ENCODE measurements around the gene TRIAP1. TPM values are rescaled to one million over a fixed set of nuclear protein-coding genes. Genes with fewer than 3 reads are reported as not detected.

The TRIAP1 gene
- total and polyA plus RNA-seq, 2 donors (not counting 3 experiments of a cell fraction or from before 2014, with no cell fraction given), result 26.1 to 46.0 TPM

DNA sequence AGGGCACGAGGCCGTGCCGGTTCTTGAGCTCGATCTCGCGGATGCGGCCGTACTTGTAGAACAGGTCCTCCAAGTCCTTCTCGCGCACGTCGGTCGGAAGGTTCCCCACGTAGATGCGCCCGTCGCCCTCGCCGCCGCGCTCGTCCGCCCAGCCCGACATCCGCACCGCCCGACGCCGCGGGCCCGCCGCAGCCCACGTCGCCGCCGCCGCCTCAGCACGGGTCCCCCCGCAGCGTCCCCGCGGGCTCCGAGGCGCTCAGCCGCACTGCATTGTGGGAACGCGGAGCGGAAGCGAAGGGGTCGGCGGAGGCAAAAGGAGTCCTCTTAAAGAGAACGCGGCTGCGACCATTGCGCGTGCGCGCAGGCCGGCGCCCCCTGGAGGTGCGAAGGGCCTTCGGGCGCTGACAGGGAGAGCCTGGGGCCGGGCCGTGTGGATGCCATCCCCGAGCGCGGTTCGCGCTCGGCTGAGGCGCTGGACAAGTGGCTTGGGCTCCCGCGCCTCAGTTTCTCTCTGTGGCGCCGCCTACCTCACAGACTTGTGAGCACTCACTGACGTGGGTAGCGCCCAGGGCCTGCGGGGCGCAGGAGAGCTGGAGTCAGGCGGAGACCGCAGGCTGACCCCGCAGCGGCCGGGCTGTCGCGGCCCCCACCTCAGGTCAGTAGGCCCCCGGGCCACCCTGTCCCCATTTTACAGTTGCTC, 23.4 kb upstream of the TRIAP1 start, which contains the start of gene SRSF9:
Gene SRSF9, minus strand, starts transcription at position 299 of the 700 bp plus-strand sequence. Its CDS starts 139 bp downstream, at position 160.
- H3K79me2 ChIP-seq (ENCODE audit: control insufficient read depth, insufficient read depth, low read length), result peaks cover 49% of the 10 kb centered on the region
- H3K4me1 ChIP-seq (ENCODE audit: control insufficient read depth, extremely low read depth, insufficient read depth, low read length), result peaks cover 5% of the 10 kb centered on the region
- DNase-seq (ENCODE audit: low read depth, low spot score), result peak; percentile 96
- peak within 1 kb of the TSS; percentile 68 for H2AFZ ChIP-seq (ENCODE audit: low read depth, low read length)
- no TSS peak for BruUV-seq (replicated peaks)
- H3K4me3 ChIP-seq (replicated peaks in 1 of 3; ENCODE audit: insufficient read depth in 1 of 3, low read depth in 1 of 3, low read length in 3 of 3), result peak within 1 kb of the TSS; percentile 54 to 90 (median 78)
- ChIA-PET CTCF (interaction anchor here (1.0 to 3.9 kb wide), 3 partner anchors 21 to 27 kb away, joined by 3 to 29 read pairs (median 5); partner anchors contain the start of gene DYNLL1), POLR2A (interaction anchor here (0.6 to 2.8 kb wide), 3 partner anchors 11 to 112 kb away, joined by 4 to 24 read pairs (median 5); partner anchors contain the start of genes DYNLL1 and POP5)
- no peaks in the 10 kb centered on the region for H3K9me3 ChIP-seq (replicated peaks; ENCODE audit: control insufficient read depth, insufficient read depth, low read length)
- H3K9ac ChIP-seq (replicated peaks; ENCODE audit: extremely low read depth, insufficient read depth, low read length), result peak within 1 kb of the TSS; percentile 76
- peaks cover 2% of the 10 kb centered on the region for H4K20me1 ChIP-seq (replicated peaks; ENCODE audit: control insufficient read depth, extremely low read depth, insufficient read depth, low read length)
- dilution Hi-C loops (cut with MboI; ENCODE audit: extremely low pct_ligation_motif_present, low sequenced_read_pairs), result no loop called here
- H3K9me1 ChIP-seq (replicated peaks; ENCODE audit: control insufficient read depth, extremely low read depth, insufficient read depth, low read length), result no peaks in the 10 kb centered on the region
- peak within 1 kb of the TSS; percentile 46 for H3K4me2 ChIP-seq (ENCODE audit: insufficient read depth, low read length)
- FAIRE-seq, result peak; percentile 93
- TF ChIP-seq EZH2 (IDR thresholded peaks at IDR 0.05; ENCODE audit: borderline replicate concordance, low read depth, low read length, severe bottlenecking) (no peak), GATA2 (IDR thresholded peaks at IDR 0.05; ENCODE audit: insufficient read depth, insufficient read length, low read depth, low read length) (no peak), JUN (IDR thresholded peaks at IDR 0.05; ENCODE audit: borderline replicate concordance, insufficient read depth, insufficient read length, low read depth) (no peak), MYC (IDR thresholded peaks at IDR 0.05; ENCODE audit: low read depth, low read length) (no peak), FOS (IDR thresholded peaks at IDR 0.05; ENCODE audit: borderline replicate concordance, insufficient read depth, low read length) (no peak), POLR2A (IDR thresholded peaks at IDR 0.05; ENCODE audit: low read depth, low read length) (peak; percentile 87), POLR2AphosphoS5 (IDR thresholded peaks at IDR 0.05; ENCODE audit: insufficient read depth, low read depth, low read length) (peak; percentile 81)
- TF ChIP-seq, protein P1, sequence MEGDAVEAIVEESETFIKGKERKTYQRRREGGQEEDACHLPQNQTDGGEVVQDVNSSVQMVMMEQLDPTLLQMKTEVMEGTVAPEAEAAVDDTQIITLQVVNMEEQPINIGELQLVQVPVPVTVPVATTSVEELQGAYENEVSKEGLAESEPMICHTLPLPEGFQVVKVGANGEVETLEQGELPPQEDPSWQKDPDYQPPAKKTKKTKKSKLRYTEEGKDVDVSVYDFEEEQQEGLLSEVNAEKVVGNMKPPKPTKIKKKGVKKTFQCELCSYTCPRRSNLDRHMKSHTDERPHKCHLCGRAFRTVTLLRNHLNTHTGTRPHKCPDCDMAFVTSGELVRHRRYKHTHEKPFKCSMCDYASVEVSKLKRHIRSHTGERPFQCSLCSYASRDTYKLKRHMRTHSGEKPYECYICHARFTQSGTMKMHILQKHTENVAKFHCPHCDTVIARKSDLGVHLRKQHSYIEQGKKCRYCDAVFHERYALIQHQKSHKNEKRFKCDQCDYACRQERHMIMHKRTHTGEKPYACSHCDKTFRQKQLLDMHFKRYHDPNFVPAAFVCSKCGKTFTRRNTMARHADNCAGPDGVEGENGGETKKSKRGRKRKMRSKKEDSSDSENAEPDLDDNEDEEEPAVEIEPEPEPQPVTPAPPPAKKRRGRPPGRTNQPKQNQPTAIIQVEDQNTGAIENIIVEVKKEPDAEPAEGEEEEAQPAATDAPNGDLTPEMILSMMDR (IDR thresholded peaks at IDR 0.05; ENCODE audit: extremely low read depth in 1 of 2, insufficient read depth in 1 of 2, low read depth in 1 of 2, low read length in 2 of 2), result peak; percentile 96 to 99
- TF ChIP-seq, protein P2, sequence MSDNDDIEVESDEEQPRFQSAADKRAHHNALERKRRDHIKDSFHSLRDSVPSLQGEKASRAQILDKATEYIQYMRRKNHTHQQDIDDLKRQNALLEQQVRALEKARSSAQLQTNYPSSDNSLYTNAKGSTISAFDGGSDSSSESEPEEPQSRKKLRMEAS (IDR thresholded peaks at IDR 0.05; ENCODE audit: insufficient read depth, insufficient read length), result peak; percentile 11
- intact Hi-C loops (cut with micrococcal nuclease), result loop anchor here (1.0 to 2.0 kb wide), 2 partner anchors 26 to 59 kb away; partner anchors contain the start of gene COQ5
- no peaks in the 10 kb centered on the region for H3K27me3 ChIP-seq (ENCODE audit: control insufficient read depth in 2 of 2, insufficient read depth in 2 of 2, low read length in 2 of 2)
- peaks cover 7% of the 10 kb centered on the region in 2 experiments for H3K36me3 ChIP-seq (ENCODE audit: control insufficient read depth in 2 of 2, extremely low read depth in 1 of 2, insufficient read depth in 2 of 2, low read length in 2 of 2)
- peak within 1 kb of the TSS; percentile 68 for H3K27ac ChIP-seq (ENCODE audit: insufficient read depth, low read depth, low read length)
